Skin of body (tissue), 2 donors: ENCODE data around the gene ELFN1. TPM values are rescaled to one million over a fixed set of nuclear protein-coding genes. Genes with fewer than 3 reads are reported as not detected.

Source experiments
- DNase-seq: peaks from one replicate; lab custom pipeline; 2025; lab: John Stamatoyannopoulos, UW
- total RNA-seq: library from RNA; depleted of rRNA; stranded (reverse); fragments of >200 nt; gene quantifications from one replicate; pipeline ENCODE4 v1.2.3, GENCODE V29; 2014

ELFN1 gene
- total RNA-seq, 1 donor from 2014 or later: 3.1 TPM

DNA sequence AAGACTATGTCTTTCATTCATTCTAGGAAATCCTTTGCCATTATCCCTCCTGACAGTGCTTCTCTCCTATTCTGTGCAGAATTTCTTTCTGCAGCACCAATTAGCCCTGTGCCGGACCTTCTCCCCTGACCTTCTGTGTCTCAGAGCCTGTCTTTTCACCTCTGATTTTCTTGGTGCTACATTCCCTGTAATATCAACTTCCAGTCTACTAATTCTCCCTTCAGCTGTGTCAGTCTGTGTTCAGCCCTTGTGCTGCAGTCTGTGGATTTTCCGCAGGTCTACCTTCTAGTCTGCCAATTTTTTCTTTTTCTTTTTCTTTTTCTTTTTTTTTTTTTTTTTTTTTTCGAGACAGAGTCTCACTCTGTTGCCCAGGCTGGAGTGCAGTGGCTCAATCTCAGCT is 115.8 kb downstream of the ELFN1 start:
- no peak for DNase-seq

GRCh38 chr7:1787241-1787640 is 117.2 kb downstream of the ELFN1 start:
- no peak for DNase-seq

- no peak for DNase-seq
Measured at GRCh38 chr7:1787681-1788235, 117.7 kb downstream of the ELFN1 start.

- no peak for DNase-seq
Measured at GRCh38 chr7:1794888-1795542, 124.9 kb downstream of the ELFN1 start.

Other genes with a start within 250 kb of the ELFN1 start
- gene MICALL2, start 210.8 kb upstream of the ELFN1 start, total RNA-seq: 5.7 TPM
- gene INTS1, start 165.9 kb upstream of the ELFN1 start, total RNA-seq: 21.1 TPM
- 13.5 TPM for gene MAFK, start 139.6 kb upstream of the ELFN1 start, total RNA-seq
- gene TMEM184A, start 114.1 kb upstream of the ELFN1 start, total RNA-seq: 7.7 TPM
- gene PSMG3, start 100.2 kb upstream of the ELFN1 start, total RNA-seq: 12.6 TPM